ENCODE data around the gene PRELID3B.
"Not testable (repeated sequence)": the region's sequence is repeated elsewhere in the genome, so short reads cannot be mapped to it uniquely, and the experiment has no call there.

Gene PRELID3B

DNA sequence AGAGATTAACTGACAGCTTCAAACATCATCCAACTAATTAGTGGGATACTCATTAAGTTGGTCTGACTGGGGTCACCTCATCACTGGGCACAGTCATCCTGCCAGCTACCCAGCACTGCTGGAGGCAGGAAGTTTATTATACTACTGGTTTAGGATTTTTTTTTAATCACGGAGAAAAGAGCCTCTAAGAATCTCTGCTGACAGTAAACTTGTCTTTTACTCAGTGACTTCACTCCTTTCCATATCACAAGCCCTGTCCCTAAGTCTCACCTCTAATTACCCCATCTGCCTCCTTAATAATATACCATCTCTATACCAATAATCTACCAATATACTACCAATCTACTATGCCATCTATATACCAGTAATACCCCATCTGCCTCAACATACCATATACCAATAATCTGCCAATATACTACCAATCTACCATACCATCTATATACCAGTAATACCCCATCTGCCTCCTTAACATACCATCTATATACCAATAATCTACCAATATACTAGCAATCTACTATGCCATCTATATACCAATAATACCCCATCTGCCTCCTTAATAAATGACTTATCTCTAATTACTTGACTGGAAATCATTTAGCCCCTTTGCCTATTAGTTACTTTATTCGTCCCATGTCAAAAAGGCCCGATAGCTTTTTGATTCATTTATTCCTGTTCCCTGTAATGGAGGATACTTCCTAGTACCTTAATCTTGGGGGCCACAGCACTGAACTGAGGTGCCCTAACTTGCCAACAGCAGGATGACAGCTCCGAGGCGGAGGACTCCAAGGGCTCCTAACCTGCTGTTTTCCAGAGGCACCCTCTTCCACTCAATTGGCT is 15.5 kb downstream of the PRELID3B start:
- no peak for DNase-seq

DNA sequence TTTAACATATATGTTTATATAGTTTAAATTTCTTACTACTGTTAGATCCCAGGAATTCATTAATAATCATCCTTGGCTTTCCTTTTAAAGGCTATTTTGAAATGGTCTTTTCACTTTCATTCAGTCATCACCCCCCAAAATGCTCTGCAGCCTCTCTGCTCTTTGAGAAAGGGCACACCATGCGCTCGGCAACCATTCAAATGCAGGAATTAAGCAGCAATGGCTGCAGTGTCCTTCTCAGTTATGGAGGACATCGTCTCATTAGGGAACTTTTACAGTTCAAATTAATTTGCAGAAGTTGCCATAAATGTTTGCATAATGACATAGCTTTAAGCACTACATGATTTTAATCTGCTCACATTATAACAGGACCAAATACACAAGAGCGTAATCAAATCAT is 17.1 kb downstream of the PRELID3B start:
- no peak for DNase-seq

DNA sequence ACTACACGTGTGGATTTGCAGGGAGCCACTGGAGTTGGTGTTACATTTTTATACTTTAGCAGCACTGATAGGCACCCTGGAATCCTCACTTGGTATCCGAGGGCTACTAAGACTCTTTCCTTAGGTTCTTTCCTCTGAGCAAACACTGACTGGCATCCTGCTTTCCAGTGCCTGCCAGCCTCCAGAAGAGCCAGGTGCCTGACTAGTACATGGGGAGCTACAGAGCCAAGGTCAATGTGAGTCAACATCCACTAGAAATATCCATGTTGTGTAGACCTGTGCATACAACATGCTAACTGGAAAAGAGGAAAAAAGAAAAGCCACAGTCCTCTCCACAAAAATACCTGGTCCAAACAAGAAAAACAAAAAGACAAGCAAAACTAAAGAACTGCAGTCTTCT is 17.5 kb downstream of the PRELID3B start:
- no peak for DNase-seq

DNA sequence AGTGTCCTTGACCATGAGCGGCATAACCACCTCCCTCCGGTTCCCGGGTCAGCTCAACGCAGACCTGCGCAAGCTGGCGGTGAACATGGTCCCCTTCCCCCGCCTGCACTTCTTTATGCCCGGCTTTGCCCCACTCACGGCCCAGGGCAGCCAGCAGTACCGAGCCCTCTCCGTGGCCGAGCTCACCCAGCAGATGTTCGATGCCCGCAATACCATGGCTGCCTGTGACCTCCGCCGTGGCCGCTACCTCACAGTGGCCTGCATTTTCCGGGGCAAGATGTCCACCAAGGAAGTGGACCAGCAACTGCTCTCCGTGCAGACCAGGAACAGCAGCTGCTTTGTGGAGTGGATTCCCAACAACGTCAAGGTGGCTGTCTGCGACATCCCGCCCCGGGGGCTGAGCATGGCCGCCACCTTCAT is 18.5 kb downstream of the PRELID3B start:
- DNase-seq = no peak

DNA sequence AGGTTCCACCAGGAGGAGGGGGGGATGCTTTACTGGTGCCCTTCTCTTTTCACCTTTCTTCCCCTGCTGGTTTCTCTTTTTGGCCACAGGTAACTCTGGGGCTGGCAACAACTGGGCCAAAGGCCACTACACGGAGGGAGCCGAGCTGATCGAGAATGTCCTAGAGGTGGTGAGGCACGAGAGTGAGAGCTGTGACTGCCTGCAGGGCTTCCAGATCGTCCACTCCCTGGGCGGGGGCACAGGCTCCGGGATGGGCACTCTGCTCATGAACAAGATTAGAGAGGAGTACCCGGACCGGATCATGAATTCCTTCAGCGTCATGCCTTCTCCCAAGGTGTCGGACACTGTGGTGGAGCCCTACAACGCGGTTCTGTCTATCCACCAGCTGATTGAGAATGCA is 19.0 kb downstream of the PRELID3B start:
- DNase-seq = no peak

DNA sequence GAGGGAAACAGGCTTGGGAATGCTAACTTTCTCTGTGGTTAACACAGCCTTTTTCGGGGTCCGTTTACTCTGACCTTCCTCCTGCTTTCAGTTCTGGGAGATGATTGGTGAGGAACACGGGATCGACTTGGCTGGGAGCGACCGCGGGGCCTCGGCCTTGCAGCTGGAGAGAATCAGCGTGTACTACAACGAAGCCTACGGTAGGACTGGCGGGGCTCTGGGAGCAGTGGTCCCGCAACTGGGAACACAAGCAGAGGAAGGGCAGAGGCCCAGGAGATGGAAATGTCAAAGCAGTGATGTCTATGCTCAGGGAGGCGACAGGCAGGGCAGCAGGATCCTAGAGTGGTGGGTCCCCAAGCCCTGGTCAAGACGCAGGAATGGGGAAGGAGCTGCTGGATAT is 19.8 kb downstream of the PRELID3B start:
- no peak for DNase-seq

DNA sequence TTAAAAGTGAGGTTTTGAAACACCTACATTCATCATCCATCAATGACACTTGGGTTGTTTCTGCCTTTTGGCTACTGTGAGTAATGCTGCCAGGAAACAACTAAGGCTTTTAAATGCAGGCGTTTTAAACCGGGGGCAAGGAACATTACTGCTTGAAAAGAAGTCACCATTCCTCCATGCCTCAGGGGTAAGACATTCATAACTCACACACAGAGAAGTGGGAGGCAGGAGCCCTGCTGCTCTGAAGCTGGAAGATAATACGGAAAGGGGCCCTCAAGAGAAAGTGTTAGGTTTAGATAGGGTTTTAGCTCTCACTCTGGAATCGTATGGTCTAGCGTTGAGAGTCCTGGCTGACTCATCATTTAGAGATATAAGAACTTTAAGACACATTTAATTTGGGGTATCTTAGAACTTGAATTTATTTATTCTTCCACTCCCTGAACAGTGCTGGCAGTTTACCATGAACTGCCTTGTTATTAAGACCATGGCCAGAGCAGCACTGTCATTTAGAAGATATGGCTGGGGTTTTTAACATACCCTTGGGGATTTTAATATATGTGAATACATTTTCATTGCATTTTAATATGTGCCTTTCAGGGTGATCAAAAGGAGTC is 21.5 kb downstream of the PRELID3B start:
- DNase-seq = no peak

DNA sequence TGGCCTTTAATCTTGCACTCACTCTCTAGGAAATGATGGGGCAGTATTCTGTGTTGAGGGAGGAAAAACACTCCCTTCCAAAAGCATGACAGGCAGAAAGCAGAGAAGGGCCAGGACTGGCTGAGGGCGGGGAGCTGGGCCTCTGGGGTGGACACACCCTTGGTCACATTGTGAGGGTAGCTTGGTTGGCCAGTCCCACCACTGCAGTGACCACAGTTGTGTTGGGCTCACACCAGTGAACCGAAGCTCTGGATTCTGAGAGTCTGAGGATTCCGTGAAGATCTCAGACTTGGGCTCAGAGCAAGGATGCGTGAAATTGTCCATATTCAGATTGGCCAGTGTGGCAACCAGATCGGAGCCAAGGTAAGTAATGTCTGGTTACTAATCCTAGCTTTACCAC is 23.4 kb downstream of the PRELID3B start, which contains the start of gene TUBB1:
Gene TUBB1, plus strand, starts transcription at position 213 of the 400 bp plus-strand sequence. Its CDS starts 94 bp downstream, at position 307.
- DNase-seq = no peak

DNA sequence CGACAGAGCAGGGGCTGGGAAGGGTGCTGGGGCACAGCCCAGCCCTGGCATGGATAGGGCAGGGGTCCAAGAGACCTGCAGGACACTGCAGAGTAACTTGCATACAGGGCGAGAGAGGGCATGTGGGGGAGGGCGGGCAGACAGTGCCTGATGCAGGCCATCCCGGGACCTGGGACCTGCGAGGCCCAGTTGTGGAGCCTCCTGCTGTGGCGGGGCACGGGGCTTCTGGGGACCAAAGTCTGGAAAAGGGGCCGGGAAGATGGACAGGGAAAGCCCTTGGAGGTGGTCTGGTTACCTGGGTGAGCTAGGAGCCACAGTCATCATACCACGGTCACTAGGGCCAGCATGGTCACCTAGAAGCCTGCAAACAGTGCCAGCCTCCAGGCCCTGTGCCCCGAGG is 23.8 kb downstream of the PRELID3B start:
- no peak for DNase-seq

DNA sequence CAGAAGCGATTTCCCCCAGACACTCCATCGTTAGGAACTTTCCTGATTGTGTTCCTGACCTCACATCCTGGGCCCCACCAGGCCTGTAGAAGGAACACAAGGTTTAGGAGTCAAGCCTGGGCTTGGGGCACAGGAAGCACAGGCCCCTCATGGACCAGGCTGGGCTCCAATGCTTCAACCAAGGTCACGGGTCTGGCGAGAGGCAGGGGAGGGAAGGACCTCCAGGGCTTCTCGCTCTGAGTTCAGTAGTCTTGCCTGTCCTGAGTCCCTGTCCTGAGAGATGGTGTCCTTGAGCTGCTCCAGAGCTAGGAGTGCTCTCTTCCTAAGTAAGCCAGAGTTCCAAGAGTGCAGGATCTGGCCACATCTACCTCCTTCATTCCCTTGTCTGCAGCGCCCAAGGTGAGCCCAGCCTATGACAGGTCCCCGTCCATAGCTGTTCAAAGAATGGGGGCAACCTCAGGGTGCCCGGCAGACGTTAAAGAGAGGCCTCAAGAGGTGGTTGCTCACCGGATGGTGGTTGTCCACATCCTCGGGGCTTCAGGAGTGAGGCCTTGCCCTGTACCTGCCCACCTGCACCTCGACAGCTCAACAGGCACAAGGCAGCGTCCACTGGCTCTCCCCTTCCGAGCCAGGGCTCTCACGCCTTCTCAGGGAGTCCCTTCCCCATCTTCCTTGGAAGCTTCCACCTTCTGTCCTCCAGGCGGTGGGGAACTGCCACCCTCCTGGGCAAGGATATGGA is 24.9 kb downstream of the PRELID3B start:
- DNase-seq = no peak

DNA sequence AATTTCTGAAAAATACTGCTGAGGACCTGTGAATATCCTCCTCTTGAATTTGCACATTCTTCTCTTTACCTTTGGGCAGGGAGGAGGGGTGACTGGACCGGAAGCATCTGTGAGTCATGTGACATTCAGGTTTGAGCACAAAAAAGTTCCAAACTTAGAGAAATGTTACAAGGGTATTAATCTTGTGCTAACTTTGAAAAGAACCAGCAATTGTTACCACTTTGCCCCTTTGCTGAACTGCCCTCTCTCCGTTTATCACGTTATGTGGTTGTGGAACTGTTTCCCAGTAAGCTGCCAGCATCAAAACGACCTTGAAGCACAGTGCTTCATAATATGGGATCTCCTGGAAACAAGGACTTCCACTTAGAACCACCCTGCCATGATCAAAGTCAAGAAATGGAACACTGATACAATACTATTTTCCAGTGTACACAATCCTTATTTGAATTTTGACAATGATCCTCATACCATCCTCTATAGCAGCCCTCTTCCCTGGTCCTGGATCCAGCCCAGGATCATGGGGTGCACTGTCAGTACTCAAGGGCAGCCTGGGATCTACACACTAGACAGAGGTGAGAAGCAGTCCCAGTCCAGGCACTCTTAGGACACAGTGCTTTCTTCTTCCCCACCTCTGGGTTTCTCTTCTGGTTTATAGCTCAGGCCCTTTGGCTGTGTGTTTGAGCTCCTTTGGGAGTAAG is 25.6 kb downstream of the PRELID3B start:
- DNase-seq = no peak

DNA sequence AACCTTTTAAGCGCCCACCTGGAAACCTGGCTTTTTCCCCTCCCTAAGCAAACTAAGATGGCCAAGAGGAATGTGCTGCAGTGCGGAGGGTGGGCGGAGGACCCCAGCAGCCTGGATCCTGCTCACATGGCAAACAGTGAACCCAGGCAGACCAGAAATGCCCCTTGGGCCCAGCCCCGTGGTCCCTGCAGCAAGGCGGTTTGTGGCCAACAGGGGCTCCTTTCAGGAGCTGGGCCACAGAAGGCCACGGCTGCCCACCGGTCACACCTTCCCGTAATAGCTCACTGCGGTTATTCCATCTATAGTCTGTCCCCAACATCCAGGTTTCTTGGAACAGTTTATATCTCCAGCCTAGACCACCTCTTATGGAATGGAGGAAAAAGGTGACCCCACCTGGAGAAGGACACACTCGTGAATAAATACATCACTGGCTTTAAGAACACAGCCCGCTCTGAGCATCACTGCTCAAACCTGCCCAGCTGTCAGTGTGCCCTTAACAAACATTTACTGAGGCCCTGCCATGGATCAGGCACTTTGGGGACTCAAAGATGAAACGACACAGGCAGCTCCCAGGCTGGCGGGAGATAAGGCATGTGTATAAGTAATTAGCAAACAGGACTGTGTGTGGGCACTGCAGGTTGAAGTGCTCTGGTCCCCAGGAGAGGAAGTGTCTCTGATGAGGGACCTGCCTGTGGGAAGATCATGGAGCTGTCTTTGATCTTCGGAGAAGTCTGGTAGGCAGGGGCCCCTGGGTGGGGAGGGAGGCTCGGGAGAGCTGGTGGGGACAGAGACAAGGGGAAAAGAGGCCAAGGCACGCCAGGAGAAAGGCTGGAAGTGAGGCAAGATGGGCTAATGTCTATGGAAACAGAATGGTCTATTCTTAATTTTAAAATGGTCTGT is 26.5 kb downstream of the PRELID3B start:
- no peak for DNase-seq

DNA sequence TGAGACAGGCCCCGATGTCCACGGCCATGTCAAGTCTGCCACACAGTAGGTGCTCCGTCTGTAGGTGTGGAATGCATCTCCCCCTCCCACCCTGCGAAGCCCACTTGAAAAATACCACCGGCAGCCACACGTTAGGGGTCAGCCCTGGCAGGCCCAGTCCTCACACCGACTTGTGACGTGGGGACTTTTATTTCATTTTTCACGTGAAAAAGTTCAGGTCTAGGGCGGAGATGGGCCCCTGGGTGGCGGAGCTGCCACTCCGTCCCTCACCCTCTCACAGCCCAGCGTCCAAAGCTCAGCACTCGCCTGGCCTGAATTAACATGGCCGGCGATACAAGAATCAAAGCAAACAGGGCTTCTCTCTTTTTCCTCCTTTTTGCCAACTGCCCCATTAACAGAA is 27.2 kb downstream of the PRELID3B start:
- DNase-seq = no peak

DNA sequence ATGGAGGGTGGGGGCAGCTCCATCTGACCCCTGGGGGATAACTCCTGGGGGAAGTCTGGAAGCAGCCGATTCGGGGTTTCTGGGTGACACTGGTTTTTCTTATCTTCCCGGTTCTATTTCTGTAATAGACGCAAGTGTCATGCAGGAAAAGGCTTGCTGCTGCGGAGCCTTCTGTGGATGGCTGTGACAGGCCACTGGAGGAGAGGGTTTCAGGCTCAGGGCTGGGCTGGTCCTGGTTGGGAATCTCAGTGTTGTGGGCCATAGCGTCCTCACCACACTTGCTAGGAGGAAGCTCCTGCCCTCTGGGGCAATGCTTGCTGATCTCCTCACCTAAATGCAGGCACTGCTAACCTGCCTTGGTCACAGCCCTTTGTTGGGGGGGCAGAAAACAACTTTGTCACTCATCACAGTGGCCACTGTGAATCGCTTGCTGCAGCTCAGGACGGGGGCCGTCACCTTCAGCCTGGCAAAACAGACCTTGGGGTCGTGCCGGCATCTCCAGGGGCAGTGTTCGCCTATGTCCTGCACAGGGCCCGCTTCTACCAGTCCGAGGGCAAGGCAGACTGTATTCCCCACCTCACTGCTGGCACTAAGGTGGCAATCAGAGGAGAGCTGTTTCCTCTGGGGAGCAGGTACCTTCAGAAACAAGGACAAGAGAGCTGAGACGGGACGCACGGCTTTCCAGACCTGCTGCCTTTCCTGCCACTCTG is 27.8 kb downstream of the PRELID3B start:
- DNase-seq = no peak

DNA sequence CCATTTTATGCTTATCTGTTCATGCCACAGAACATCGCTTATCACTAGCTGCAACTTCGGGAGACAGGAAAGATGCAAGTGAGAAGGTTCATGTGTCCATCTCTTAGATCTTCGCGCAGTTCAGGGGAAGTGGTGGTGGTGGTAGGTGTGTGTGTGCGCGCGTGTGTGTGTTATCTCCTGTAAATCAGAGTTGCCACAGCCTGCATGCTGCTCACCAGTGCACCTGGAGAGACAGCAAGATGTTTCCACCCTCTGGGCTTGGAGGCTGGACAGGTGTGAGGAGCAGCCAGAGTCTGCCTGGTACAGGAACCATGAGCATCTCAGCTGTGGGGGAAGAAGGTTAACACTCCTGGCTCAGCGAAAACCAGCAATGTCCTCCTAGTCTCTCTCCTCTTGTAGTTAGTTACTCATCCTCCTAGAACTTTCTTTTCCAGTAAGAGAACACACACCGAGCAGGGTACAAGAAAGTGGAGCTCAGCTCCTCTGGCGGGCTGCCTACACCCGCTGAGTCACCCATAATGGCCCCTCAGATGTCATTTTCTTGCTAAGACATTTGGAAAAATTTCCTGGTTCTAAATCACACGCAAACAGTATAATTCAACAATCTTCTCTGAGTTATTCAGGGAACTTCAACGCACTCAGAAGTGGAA is 28.5 kb downstream of the PRELID3B start:
- DNase-seq = no peak

DNA sequence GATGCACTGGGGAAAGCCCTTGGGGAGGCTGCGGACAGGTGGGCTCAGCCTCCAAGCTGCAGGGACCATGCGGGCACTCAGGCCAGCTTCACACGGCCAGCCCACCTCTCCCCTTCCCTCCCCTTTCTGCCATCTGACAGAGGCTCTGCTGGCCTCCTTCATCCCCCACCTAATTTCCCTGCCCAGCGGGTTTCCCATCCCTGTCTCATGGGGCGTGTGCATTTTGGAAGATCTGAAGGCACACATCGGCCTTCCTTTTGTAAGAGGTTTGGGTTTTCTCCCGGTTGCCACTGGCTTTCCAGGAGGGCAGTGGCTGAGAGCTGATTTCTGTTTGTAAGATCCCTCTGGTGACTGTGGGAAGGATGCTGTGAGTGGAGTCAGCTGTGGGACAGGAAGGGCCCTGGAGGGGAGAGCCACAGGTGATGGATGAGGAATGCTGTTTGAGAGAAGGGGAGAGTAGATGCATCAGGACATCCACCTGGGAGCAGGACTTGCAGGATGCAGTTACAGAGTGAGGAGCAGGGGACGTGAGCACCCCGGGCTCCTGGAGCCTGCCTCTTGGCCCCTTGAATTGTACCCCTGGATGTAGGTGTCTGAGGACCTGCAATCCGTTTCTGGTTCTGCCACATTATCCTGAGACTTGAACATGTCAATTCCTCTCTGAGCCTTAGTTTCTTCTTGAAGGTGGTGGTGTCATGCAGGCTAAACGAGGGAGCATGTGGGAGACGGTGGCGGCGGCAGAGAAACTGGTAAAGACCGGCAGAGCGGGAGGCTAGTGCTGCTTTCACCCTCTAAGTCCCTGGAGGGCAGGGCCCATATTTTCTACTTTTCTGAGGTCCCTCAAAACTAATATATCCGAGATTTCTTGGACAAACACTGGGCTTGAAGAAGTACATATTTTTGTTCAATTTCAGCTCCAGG is 29.3 kb downstream of the PRELID3B start:
- no peak for DNase-seq

DNA sequence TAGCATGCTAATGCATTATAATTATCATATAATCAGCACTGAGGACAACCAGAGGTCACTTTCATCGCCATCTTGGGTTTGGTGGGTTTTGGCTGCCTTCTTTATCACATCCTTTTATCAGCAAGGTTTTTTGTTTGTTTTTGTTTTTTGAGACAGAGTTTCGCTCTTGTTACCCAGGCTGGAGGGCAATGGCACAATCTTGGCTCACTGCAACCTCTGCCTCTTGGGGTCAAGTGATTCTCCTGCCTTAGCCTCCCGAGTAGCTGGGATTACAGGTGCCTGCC is 30.8 kb downstream of the PRELID3B start:
- not testable (repeated sequence) for DNase-seq
